CD8-positive, alpha-beta memory T cell (primary cell): ENCODE data around the gene NAA40. TPM values are rescaled to one million over a fixed set of nuclear protein-coding genes. Genes with fewer than 3 reads are reported as not detected.
A peak's percentile ranks its signal among the peaks of the same experiment; 100 is the strongest.

ENCODE experiments used
- CTCF ChIA-PET: fragments of 350-600 bp; sonication (Branson Sonifier 250); formaldehyde crosslinking; loops from one replicate; lab custom pipeline; 2021; ENCODE audit warnings: antibody characterized with exemption; lab: Charles Lee
- POLR2A ChIA-PET: fragments of 350-600 bp; sonication (Branson Sonifier 250); formaldehyde crosslinking; loops from one replicate; lab custom pipeline; 2021; ENCODE audit warnings: antibody characterized with exemption; lab: Charles Lee
- DNase-seq, 5 donors: peaks; one replicate each; pipeline versions ENCODE4 v3.0.0 to v3.0.0-alpha.2; 2020 to 2022; ENCODE audit warnings: mixed read lengths in 1 of 5
- H3K27ac ChIP-seq: one replicate; pipeline ENCODE4 v1.7.0; 2013; ENCODE audit warnings: low read depth, mild to moderate bottlenecking, low read length, moderate library complexity
- H3K27me3 ChIP-seq: 2 replicates; pipeline ENCODE4 v1.7.0; 2013; ENCODE audit warnings: low read length, mild to moderate bottlenecking; ENCODE audit not compliant: insufficient read depth, poor library complexity, severe bottlenecking
- H3K36me3 ChIP-seq: 2 replicates; pipeline ENCODE4 v1.7.0; 2013; ENCODE audit warnings: mild to moderate bottlenecking, low read length, moderate library complexity; ENCODE audit not compliant: insufficient read depth
- H3K4me1 ChIP-seq: 2 replicates; pipeline ENCODE4 v1.7.0; 2013; ENCODE audit warnings: mild to moderate bottlenecking, low read length, moderate library complexity; ENCODE audit not compliant: insufficient read depth
- H3K4me3 ChIP-seq: 2 replicates; pipeline ENCODE4 v1.7.0; 2013; ENCODE audit warnings: mild to moderate bottlenecking, low read length
- H3K9me3 ChIP-seq: 2 replicates; pipeline ENCODE4 v1.7.0; 2013; ENCODE audit warnings: mild to moderate bottlenecking, low read length
- H3K27ac Mint-ChIP-seq, 8 donors: one replicate each; pipeline ENCODE4 v1.8.0; 2020 to 2021; ENCODE audit warnings: mixed read lengths in 8 of 8, mild to moderate bottlenecking in 6 of 8, inconsistent platforms in 3 of 8, moderate library complexity in 3 of 8
- H3K27me3 Mint-ChIP-seq, 2 donors: one replicate each; pipeline ENCODE4 v1.8.0; 2020 to 2021; ENCODE audit warnings: mixed read lengths in 2 of 2, mild to moderate bottlenecking in 1 of 2, moderate library complexity in 1 of 2
- H3K36me3 Mint-ChIP-seq, 3 donors: one replicate each; pipeline ENCODE4 v1.8.0; 2020 to 2021; ENCODE audit warnings: mixed read lengths in 3 of 3, inconsistent platforms in 1 of 3, mild to moderate bottlenecking in 1 of 3
- H3K4me1 Mint-ChIP-seq, 3 donors: one replicate each; pipeline ENCODE4 v1.8.0; 2020 to 2021; ENCODE audit warnings: mixed read lengths in 3 of 3, inconsistent platforms in 1 of 3, mild to moderate bottlenecking in 1 of 3
- H3K4me3 Mint-ChIP-seq, 7 donors: one replicate each; pipeline ENCODE4 v1.8.0; 2020 to 2021; ENCODE audit warnings: mixed read lengths in 7 of 7, mild to moderate bottlenecking in 6 of 7, moderate library complexity in 4 of 7, inconsistent platforms in 2 of 7
- H3K9me3 Mint-ChIP-seq, 5 donors: one replicate each; pipeline ENCODE4 v1.8.0; 2020 to 2022; ENCODE audit warnings: mixed read lengths in 5 of 5, mild to moderate bottlenecking in 3 of 5, moderate library complexity in 2 of 5, inconsistent platforms in 1 of 5
- polyA plus RNA-seq: library from polyadenylated mRNA; unstranded; fragments of 300-500 nt; fragmentation: Illumina TruSeq; gene quantifications from one replicate; pipeline ENCODE4 v1.2.3, GENCODE V29; 2021
- total RNA-seq, 2 experiments: library from RNA; stranded (reverse); gene quantifications; one replicate each; pipeline ENCODE4 v1.2.3, GENCODE V29; 2021

The NAA40 gene
- total and polyA plus RNA-seq, 3 experiments from 2014 or later, result 15.9 to 26.2 (median 20.2) TPM

- H3K4me3 ChIP-seq, result no peak overlapping the region
- Mint-ChIP-seq H3K4me3 (peak overlapping the region in 5 of 7 donors; percentile 24 to 70 (median 28)), H3K9me3 (no peaks in the 10 kb centered on the region), H3K27ac (peak overlapping the region in 1 of 8 donors; percentile 20), H3K27me3 (no peaks in the 10 kb centered on the region), H3K36me3 (peaks cover 0 to 25% (median 0%) of the 10 kb centered on the region in 3 donors), H3K4me1 (peaks cover 0 to 24% (median 4%) of the 10 kb centered on the region in 3 donors)
- no peak overlapping the region for H3K27ac ChIP-seq
- no peaks in the 10 kb centered on the region for H3K9me3 ChIP-seq
- ChIA-PET POLR2A (interaction anchor here (1.0 to 1.2 kb wide), 4 partner anchors 15 to 113 kb away, joined by 3 read pairs; partner anchors contain the start of gene OTUB1), CTCF (interaction anchor here (0.7 to 4.9 kb wide), 31 partner anchors 11 to 330 kb away, joined by 3 to 64 read pairs (median 3); partner anchors contain the start of genes CATSPERZ, FERMT3, MACROD1 and STIP1)
- DNase-seq, result no peak
- no peaks in the 10 kb centered on the region for H3K27me3 ChIP-seq
- H3K36me3 ChIP-seq, result peaks cover 4% of the 10 kb centered on the region
- H3K4me1 ChIP-seq, result peaks cover 7% of the 10 kb centered on the region
Observed at GRCh38 chr11:64000740-64001483, 62.1 kb downstream of the NAA40 start.

GRCh38 chr11:64001484-64002420 lies 63.0 kb downstream of the NAA40 start:
- H3K27me3 ChIP-seq, result no peaks in the 10 kb centered on the region
- Mint-ChIP-seq H3K4me3 (peak overlapping the region; percentile 16 to 70 (median 24)), H3K36me3 (peaks cover 0 to 16% (median 0%) of the 10 kb centered on the region in 3 donors), H3K4me1 (peaks cover 2 to 26% (median 4%) of the 10 kb centered on the region in 3 donors), H3K27me3 (peaks cover 4 to 7% of the 10 kb centered on the region in 2 donors), H3K27ac (peak overlapping the region in 3 of 8 donors; percentile 4 to 20 (median 16)), H3K9me3 (no peaks in the 10 kb centered on the region)
- DNase-seq, result no peak
- peaks cover 4% of the 10 kb centered on the region for H3K36me3 ChIP-seq
- H3K9me3 ChIP-seq, result no peaks in the 10 kb centered on the region
- CTCF ChIA-PET, result interaction anchor here (0.5 to 4.9 kb wide), 16 partner anchors 13 to 329 kb away, joined by 3 to 64 read pairs (median 4); partner anchors contain the start of gene CATSPERZ
- H3K27ac ChIP-seq, result no peak overlapping the region
- no peak overlapping the region for H3K4me3 ChIP-seq
- POLR2A ChIA-PET, result interaction anchor here (0.6 to 1.1 kb wide), 2 partner anchors 16 to 120 kb away, joined by 3 read pairs; partner anchors contain the start of gene OTUB1
- peaks cover 7% of the 10 kb centered on the region for H3K4me1 ChIP-seq

GRCh38 chr11:64003807-64004589 lies 65.2 kb downstream of the NAA40 start:
- Histone ChIP-seq H3K4me1 (peaks cover 7% of the 10 kb centered on the region), H3K36me3 (no peaks in the 10 kb centered on the region), H3K4me3 (no peak overlapping the region), H3K27me3 (peaks cover 5% of the 10 kb centered on the region), H3K9me3 (no peaks in the 10 kb centered on the region), H3K27ac (no peak overlapping the region)
- ChIA-PET POLR2A (no interaction called here), CTCF (interaction anchor here (4.9 kb wide), 1 partner anchor 146 kb away, joined by 64 read pairs; no protein-coding TSS in a partner anchor)
- H3K27me3 Mint-ChIP-seq, result peaks cover 18 to 27% of the 10 kb centered on the region in 2 donors
- H3K4me1 Mint-ChIP-seq, result peaks cover 9 to 25% (median 14%) of the 10 kb centered on the region in 3 donors
- H3K9me3 Mint-ChIP-seq, result no peaks in the 10 kb centered on the region
- no peak for DNase-seq
- no peak overlapping the region for H3K27ac Mint-ChIP-seq
- H3K36me3 Mint-ChIP-seq, result no peaks in the 10 kb centered on the region
- no peak overlapping the region for H3K4me3 Mint-ChIP-seq

GRCh38 chr11:64004590-64004984 lies 65.8 kb downstream of the NAA40 start:
- no peak for DNase-seq
- no peaks in the 10 kb centered on the region for H3K36me3 Mint-ChIP-seq
- H3K9me3 ChIP-seq, result no peaks in the 10 kb centered on the region
- peaks cover 18 to 28% of the 10 kb centered on the region in 2 donors for H3K27me3 Mint-ChIP-seq
- ChIA-PET CTCF (no interaction called here), POLR2A (no interaction called here)
- H3K4me1 ChIP-seq, result peaks cover 7% of the 10 kb centered on the region
- no peak overlapping the region for H3K27ac ChIP-seq
- peaks cover 5% of the 10 kb centered on the region for H3K27me3 ChIP-seq
- H3K4me1 Mint-ChIP-seq, result peaks cover 9 to 19% (median 14%) of the 10 kb centered on the region in 3 donors
- H3K4me3 Mint-ChIP-seq, result no peak overlapping the region
- no peak overlapping the region for H3K27ac Mint-ChIP-seq
- H3K9me3 Mint-ChIP-seq, result no peaks in the 10 kb centered on the region
- no peaks in the 10 kb centered on the region for H3K36me3 ChIP-seq
- H3K4me3 ChIP-seq, result no peak overlapping the region

- H3K27ac Mint-ChIP-seq, result no peak overlapping the region
- peaks cover 0 to 7% (median 0%) of the 10 kb centered on the region in 3 donors for H3K36me3 Mint-ChIP-seq
- H3K27ac ChIP-seq, result no peak overlapping the region
- H3K9me3 Mint-ChIP-seq, result no peaks in the 10 kb centered on the region
- H3K4me1 Mint-ChIP-seq, result peaks cover 9 to 16% (median 14%) of the 10 kb centered on the region in 3 donors
- no peaks in the 10 kb centered on the region for H3K4me1 ChIP-seq
- no peaks in the 10 kb centered on the region for H3K36me3 ChIP-seq
- peaks cover 18 to 28% of the 10 kb centered on the region in 2 donors for H3K27me3 Mint-ChIP-seq
- POLR2A ChIA-PET, result no interaction called here
- CTCF ChIA-PET, result no interaction called here
- no peak for DNase-seq
- H3K4me3 ChIP-seq, result no peak overlapping the region
- no peak overlapping the region for H3K4me3 Mint-ChIP-seq
- H3K27me3 ChIP-seq, result peaks cover 5% of the 10 kb centered on the region
- no peaks in the 10 kb centered on the region for H3K9me3 ChIP-seq
Observed at GRCh38 chr11:64005691-64006090, 66.9 kb downstream of the NAA40 start.

GRCh38 chr11:64006398-64006797 lies 67.6 kb downstream of the NAA40 start:
- Histone ChIP-seq H3K36me3 (no peaks in the 10 kb centered on the region), H3K27ac (no peak overlapping the region), H3K27me3 (peaks cover 5% of the 10 kb centered on the region), H3K9me3 (no peaks in the 10 kb centered on the region), H3K4me3 (no peak overlapping the region), H3K4me1 (no peaks in the 10 kb centered on the region)
- peaks cover 0 to 3% (median 0%) of the 10 kb centered on the region in 5 donors for H3K9me3 Mint-ChIP-seq
- ChIA-PET POLR2A (no interaction called here), CTCF (interaction anchor here (1.0 kb wide), 1 partner anchor 148 kb away, joined by 3 read pairs; no protein-coding TSS in a partner anchor)
- peak overlapping the region in 1 of 7 donors; percentile 79 for H3K4me3 Mint-ChIP-seq
- no peak overlapping the region for H3K27ac Mint-ChIP-seq
- peaks cover 0 to 14% (median 0%) of the 10 kb centered on the region in 3 donors for H3K36me3 Mint-ChIP-seq
- H3K4me1 Mint-ChIP-seq, result peaks cover 9 to 16% (median 12%) of the 10 kb centered on the region in 3 donors
- peaks cover 19 to 28% of the 10 kb centered on the region in 2 donors for H3K27me3 Mint-ChIP-seq
- no peak for DNase-seq
